Fibroblast of skin of back (primary cell): ENCODE results near the gene PPP1R12C.
"Not testable (repeated sequence)": the region's sequence is repeated elsewhere in the genome, so short reads cannot be mapped to it uniquely, and the experiment has no call there.

ENCODE experiments used
- DNase-seq: peaks from one replicate; pipeline ENCODE4 v3.0.0-alpha.2; 2013

The PPP1R12C gene

GRCh38 chr19:55111238-55111831 lies 6.1 kb downstream of the PPP1R12C start:
- DNase-seq: no peak

GRCh38 chr19:55109527-55110291 lies 7.7 kb downstream of the PPP1R12C start:
- no peak for DNase-seq

- DNase-seq: not testable (repeated sequence)
These were observed 10.2 kb downstream of the PPP1R12C start for GRCh38 chr19:55107252-55107651.

GRCh38 chr19:55106591-55106990 lies 10.8 kb downstream of the PPP1R12C start:
- DNase-seq: no peak

GRCh38 chr19:55105237-55105636 lies 12.2 kb downstream of the PPP1R12C start:
- DNase-seq: no peak

- DNase-seq: no peak
These were observed 14.2 kb downstream of the PPP1R12C start for GRCh38 chr19:55103190-55103589.

GRCh38 chr19:55101261-55101660 lies 16.2 kb downstream of the PPP1R12C start:
- no peak for DNase-seq

- DNase-seq: no peak
These were observed 17.6 kb downstream of the PPP1R12C start for GRCh38 chr19:55099557-55100506.

- DNase-seq: no peak
These were observed 18.5 kb downstream of the PPP1R12C start for GRCh38 chr19:55098716-55099556.

- no peak for DNase-seq
These were observed 19.3 kb downstream of the PPP1R12C start for GRCh38 chr19:55097864-55098715.

GRCh38 chr19:55096061-55096701 lies 21.3 kb downstream of the PPP1R12C start:
- DNase-seq: no peak

GRCh38 chr19:55095260-55096060 lies 22.0 kb downstream of the PPP1R12C start:
- DNase-seq: no peak

- DNase-seq: no peak
These were observed 22.8 kb downstream of the PPP1R12C start for GRCh38 chr19:55094456-55095259.

GRCh38 chr19:55092423-55093318 lies 24.8 kb downstream of the PPP1R12C start:
- no peak for DNase-seq

- no peak for DNase-seq
These were observed 25.5 kb downstream of the PPP1R12C start for GRCh38 chr19:55091955-55092354.

GRCh38 chr19:55091126-55091910 lies 26.1 kb downstream of the PPP1R12C start:
- no peak for DNase-seq

- no peak for DNase-seq
These were observed 26.9 kb downstream of the PPP1R12C start for GRCh38 chr19:55090564-55090963.
